HEK293 (cell line): ENCODE results near the gene GAGE13.
A peak's percentile ranks its signal among the peaks of the same experiment; 100 is the strongest.
"Not testable (repeated sequence)": the region's sequence is repeated elsewhere in the genome, so short reads cannot be mapped to it uniquely, and the experiment has no call there.

Experiments
- CTCF ChIA-PET: fragments of 350-600 bp; formaldehyde crosslinking; extraction: SDS; loops from one replicate; lab custom pipeline; 2021; ENCODE audit warnings: antibody characterized with exemption; lab: Yijun Ruan, JAX
- POLR2A ChIA-PET: fragments of 300-600 bp; formaldehyde crosslinking; extraction: SDS; loops from one replicate; lab custom pipeline; 2020; ENCODE audit warnings: antibody characterized with exemption, inconsistent platforms; lab: Yijun Ruan, JAX
- H3K27ac ChIP-seq: fragments of 200-500 bp; sonication (Bioruptor generic); 2 replicates; pipeline ENCODE4 v1.5.1; 2014; ENCODE audit warnings: low read depth, low read length, control low read depth, inconsistent platforms; ENCODE audit errors: extremely low read depth
- H3K36me3 ChIP-seq, 2 experiments: fragments of 200-500 bp in 1 of 2; sonication (Bioruptor generic) in 1 of 2; 1 replicate in 1 of 2; 2 replicates in 1 of 2; pipeline ENCODE4 v1.5.1; 2014 to 2017; ENCODE audit warnings: inconsistent platforms in 2 of 2, low read length in 2 of 2; ENCODE audit not compliant: control insufficient read depth in 2 of 2, insufficient read depth in 1 of 2
- H3K4me1 ChIP-seq: fragments of 200-500 bp; sonication (Bioruptor generic); 2 replicates; pipeline ENCODE4 v1.5.1; 2014; ENCODE audit warnings: mild to moderate bottlenecking, low read length, inconsistent platforms; ENCODE audit not compliant: control insufficient read depth, insufficient read depth
- H3K4me3 ChIP-seq: 2 replicates; pipeline ENCODE4 v1.5.1; 2011; ENCODE audit warnings: low read depth, mild to moderate bottlenecking, control low read depth, low read length, moderate library complexity
- H3K9me3 ChIP-seq: fragments of 200-500 bp; sonication (Bioruptor generic); 2 replicates; pipeline ENCODE4 v1.5.1; 2014; ENCODE audit warnings: low read depth, low read length, inconsistent platforms; ENCODE audit not compliant: control insufficient read depth, insufficient read depth
- EGR2 ChIP-seq: fragments of 450-650 bp; formaldehyde crosslinking; IDR thresholded peaks from 2 replicates; pipeline ENCODE4 v1.5.1; 2016; ENCODE audit warnings: low read depth, missing biosample characterization, missing genetic modification characterization
- FEZF1 ChIP-seq: fragments of 450-650 bp; formaldehyde crosslinking; IDR thresholded peaks from 2 replicates; pipeline ENCODE4 v1.5.1; 2016; ENCODE audit warnings: missing biosample characterization, missing genetic modification characterization
- GLIS2 ChIP-seq: fragments of 450-650 bp; formaldehyde crosslinking; IDR thresholded peaks from 2 replicates; pipeline ENCODE4 v1.5.1; 2016; ENCODE audit warnings: missing biosample characterization, missing genetic modification characterization
- KLF16 ChIP-seq: fragments of 450-650 bp; formaldehyde crosslinking; IDR thresholded peaks from 2 replicates; pipeline ENCODE4 v1.5.1; 2017; ENCODE audit warnings: missing biosample characterization, missing genetic modification characterization
- PRDM1 ChIP-seq: fragments of 450-650 bp; formaldehyde crosslinking; IDR thresholded peaks from 2 replicates; pipeline ENCODE4; 2016; ENCODE audit warnings: missing biosample characterization, missing genetic modification characterization
- REPIN1 ChIP-seq: fragments of 450-650 bp; formaldehyde crosslinking; IDR thresholded peaks from 2 replicates; pipeline ENCODE4 v1.5.1; 2017; ENCODE audit warnings: missing biosample characterization, missing genetic modification characterization, low read depth
- ZFHX2 ChIP-seq: fragments of 450-650 bp; formaldehyde crosslinking; conservative IDR thresholded peaks from 2 replicates; pipeline ENCODE4 v1.5.1; 2016; ENCODE audit warnings: missing biosample characterization, missing genetic modification characterization
- ZFP37 ChIP-seq: fragments of 450-650 bp; formaldehyde crosslinking; IDR thresholded peaks from 2 replicates; pipeline ENCODE4 v1.5.1; 2016; ENCODE audit warnings: missing biosample characterization, missing genetic modification characterization
- ZNF16 ChIP-seq: fragments of 450-650 bp; formaldehyde crosslinking; IDR thresholded peaks from 2 replicates; pipeline ENCODE4 v1.5.1; 2016; ENCODE audit warnings: low read depth, missing biosample characterization, missing genetic modification characterization
- ZNF211 ChIP-seq: fragments of 450-650 bp; formaldehyde crosslinking; IDR thresholded peaks from 2 replicates; pipeline ENCODE4 v1.5.1; 2016; ENCODE audit warnings: low read depth, missing biosample characterization, missing genetic modification characterization
- ZNF223 ChIP-seq: fragments of 450-650 bp; formaldehyde crosslinking; IDR thresholded peaks from 2 replicates; pipeline ENCODE4 v1.5.1; 2016; ENCODE audit warnings: missing biosample characterization, missing genetic modification characterization
- ZNF24 ChIP-seq: fragments of 450-650 bp; formaldehyde crosslinking; IDR thresholded peaks from 2 replicates; pipeline ENCODE4 v1.5.1; 2016; ENCODE audit warnings: missing biosample characterization, missing genetic modification characterization
- ZNF354C ChIP-seq: fragments of 450-650 bp; formaldehyde crosslinking; IDR thresholded peaks from 2 replicates; pipeline ENCODE4 v1.5.1; 2016; ENCODE audit warnings: missing biosample characterization, missing genetic modification characterization, low read depth, borderline replicate concordance
- ZNF423 ChIP-seq: fragments of 450-650 bp; formaldehyde crosslinking; IDR thresholded peaks from 2 replicates; pipeline ENCODE4 v1.5.1; 2016; ENCODE audit warnings: missing biosample characterization, missing genetic modification characterization
- ZNF560 ChIP-seq: fragments of 450-650 bp; formaldehyde crosslinking; IDR thresholded peaks from 2 replicates; pipeline ENCODE4 v1.5.1; 2017; ENCODE audit warnings: missing biosample characterization, missing genetic modification characterization, borderline replicate concordance
- ZNF777 ChIP-seq: fragments of 450-650 bp; formaldehyde crosslinking; IDR thresholded peaks from 2 replicates; pipeline ENCODE4 v1.5.1; 2017; ENCODE audit warnings: missing biosample characterization, missing genetic modification characterization, borderline replicate concordance
- TF ChIP-seq, protein P1 (sequence below): IDR thresholded peaks from 2 replicates; pipeline ENCODE4 v1.6.1; 2011; ENCODE audit warnings: mild to moderate bottlenecking, low read depth, low read length, borderline replicate concordance
- TF ChIP-seq, protein P2 (sequence below): fragments of 450-650 bp; formaldehyde crosslinking; IDR thresholded peaks from 2 replicates; pipeline ENCODE4 v1.5.1; 2016; ENCODE audit warnings: missing biosample characterization, missing genetic modification characterization

GAGE13 gene

DNA sequence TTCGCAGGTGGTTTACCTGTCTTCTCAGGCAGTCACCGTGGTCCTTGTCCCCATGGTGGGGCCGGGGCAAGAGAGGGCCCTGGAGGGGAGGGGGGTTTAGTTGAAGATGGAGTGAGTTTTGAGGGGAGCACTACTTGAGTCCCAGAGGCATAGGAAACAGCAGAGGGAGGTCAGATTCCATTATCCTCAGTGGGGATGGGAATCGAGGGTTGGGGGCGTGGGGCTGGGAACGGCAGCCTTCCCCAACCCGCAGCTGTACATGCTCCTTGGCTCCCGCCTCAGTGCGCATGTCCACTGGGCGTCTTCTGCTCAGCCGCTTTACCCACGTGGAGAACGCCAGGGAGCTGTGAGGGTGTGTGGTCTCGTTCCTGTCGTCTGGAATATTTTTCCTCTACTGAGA is 28.0 kb upstream of the GAGE13 start, which contains the start of gene GAGE10:
Gene GAGE10 (plus strand): TSS at position 301 of the 400 bp plus-strand sequence. CDS start 1,214 bp downstream, outside the sequence.
- Histone ChIP-seq H3K4me3 (no peak within 1 kb of the TSS), H3K9me3 (no peaks in the 10 kb centered on the region), H3K27ac (no peak within 1 kb of the TSS), H3K4me1 (no peaks in the 10 kb centered on the region), H3K36me3 (no peaks in the 10 kb centered on the region)
- POLR2A ChIA-PET, result no interaction called here
- CTCF ChIA-PET, result no interaction called here
- no peak for TF ChIP-seq ZNF423 (tag by site-specific recombination)
- no peak for TF ChIP-seq ZNF560 (tag by site-specific recombination)
- TF ChIP-seq, protein P1, sequence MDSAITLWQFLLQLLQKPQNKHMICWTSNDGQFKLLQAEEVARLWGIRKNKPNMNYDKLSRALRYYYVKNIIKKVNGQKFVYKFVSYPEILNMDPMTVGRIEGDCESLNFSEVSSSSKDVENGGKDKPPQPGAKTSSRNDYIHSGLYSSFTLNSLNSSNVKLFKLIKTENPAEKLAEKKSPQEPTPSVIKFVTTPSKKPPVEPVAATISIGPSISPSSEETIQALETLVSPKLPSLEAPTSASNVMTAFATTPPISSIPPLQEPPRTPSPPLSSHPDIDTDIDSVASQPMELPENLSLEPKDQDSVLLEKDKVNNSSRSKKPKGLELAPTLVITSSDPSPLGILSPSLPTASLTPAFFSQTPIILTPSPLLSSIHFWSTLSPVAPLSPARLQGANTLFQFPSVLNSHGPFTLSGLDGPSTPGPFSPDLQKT, result no peak
- TF ChIP-seq, protein P2, sequence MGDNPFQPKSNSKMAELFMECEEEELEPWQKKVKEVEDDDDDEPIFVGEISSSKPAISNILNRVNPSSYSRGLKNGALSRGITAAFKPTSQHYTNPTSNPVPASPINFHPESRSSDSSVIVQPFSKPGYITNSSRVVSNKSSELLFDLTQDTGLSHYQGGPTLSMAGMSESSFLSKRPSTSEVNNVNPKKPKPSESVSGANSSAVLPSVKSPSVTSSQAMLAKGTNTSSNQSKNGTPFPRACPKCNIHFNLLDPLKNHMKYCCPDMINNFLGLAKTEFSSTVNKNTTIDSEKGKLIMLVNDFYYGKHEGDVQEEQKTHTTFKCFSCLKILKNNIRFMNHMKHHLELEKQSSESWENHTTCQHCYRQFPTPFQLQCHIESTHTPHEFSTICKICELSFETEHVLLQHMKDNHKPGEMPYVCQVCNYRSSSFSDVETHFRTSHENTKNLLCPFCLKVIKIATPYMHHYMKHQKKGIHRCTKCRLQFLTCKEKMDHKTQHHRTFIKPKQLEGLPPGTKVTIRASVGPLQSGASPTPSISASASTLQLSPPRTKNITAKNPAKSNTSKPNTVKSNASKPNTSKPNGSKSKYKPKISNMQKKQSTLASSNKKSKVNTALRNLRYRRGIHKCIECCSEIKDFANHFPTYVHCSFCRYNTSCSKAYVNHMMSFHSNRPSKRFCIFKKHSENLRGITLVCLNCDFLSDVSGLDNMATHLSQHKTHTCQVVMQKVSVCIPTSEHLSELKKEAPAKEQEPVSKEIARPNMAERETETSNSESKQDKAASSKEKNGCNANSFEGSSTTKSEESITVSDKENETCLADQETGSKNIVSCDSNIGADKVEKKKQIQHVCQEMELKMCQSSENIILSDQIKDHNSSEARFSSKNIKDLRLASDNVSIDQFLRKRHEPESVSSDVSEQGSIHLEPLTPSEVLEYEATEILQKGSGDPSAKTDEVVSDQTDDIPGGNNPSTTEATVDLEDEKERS (tag by site-specific recombination), result no peak

DNA sequence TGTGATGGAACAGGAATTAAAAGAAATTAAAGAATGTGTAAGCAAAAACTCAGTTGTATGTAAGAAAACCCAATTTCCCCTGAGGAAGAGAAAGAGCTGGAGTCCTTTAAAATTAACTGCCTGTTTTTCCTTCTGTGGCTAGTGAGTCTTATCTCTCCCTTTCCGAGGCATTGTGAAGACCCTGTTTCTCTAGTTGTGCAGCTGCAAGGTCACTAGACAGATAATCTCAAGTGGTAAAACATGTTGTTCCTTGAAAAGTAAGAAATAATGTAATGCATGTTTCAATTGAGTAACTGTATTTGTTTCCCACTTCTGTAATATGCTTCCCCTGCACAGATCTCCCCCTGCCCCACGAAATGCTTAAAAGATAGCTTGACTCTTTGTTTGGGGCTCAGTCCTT is 23.6 kb upstream of the GAGE13 start:
- CTCF ChIA-PET, result interaction anchor here (0.9 kb wide), 1 partner anchor 16 kb away, joined by 4 read pairs; no protein-coding TSS in a partner anchor
- H3K36me3 ChIP-seq, H3K4me3 ChIP-seq, H3K27ac ChIP-seq, H3K9me3 ChIP-seq, H3K4me1 ChIP-seq, POLR2A ChIA-PET: not testable (repeated sequence)

DNA sequence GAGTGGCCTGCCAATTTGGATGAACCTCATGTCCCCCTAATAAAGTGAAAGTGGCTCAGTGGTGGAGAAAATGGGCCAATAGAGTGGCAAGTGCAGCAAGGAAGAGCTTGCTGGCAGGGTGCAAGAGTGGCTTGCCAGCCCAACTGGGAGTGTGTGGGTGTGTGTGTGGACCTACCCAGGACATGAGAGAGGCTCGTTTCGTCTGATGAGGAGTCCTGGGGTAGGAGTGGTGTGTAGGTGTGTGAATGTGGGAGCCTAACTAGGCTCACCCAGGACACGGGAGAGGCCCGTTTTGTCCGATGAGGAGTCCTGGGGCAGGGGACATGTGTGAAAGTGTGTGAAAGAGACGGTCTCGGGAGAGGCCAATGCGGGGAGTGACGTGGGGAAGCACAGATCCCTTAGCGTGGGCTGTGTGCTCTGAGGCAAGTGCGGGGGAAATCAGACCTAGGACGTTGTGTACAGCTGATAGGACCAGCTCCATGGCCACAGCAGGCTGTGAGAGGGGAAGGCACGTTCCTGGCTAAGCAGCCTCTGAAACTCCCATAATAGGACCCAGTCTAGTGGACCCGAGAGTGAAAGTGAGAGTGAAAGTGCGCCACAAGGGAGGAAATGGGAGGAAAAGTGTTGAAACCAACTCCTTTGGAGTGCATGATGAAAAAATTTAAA is 22.6 kb upstream of the GAGE13 start:
- Histone ChIP-seq H3K27ac (no peak overlapping the region), H3K36me3 (no peaks in the 10 kb centered on the region)
- CTCF ChIA-PET, result interaction anchor here (0.9 kb wide), 1 partner anchor 17 kb away, joined by 4 read pairs; no protein-coding TSS in a partner anchor

DNA sequence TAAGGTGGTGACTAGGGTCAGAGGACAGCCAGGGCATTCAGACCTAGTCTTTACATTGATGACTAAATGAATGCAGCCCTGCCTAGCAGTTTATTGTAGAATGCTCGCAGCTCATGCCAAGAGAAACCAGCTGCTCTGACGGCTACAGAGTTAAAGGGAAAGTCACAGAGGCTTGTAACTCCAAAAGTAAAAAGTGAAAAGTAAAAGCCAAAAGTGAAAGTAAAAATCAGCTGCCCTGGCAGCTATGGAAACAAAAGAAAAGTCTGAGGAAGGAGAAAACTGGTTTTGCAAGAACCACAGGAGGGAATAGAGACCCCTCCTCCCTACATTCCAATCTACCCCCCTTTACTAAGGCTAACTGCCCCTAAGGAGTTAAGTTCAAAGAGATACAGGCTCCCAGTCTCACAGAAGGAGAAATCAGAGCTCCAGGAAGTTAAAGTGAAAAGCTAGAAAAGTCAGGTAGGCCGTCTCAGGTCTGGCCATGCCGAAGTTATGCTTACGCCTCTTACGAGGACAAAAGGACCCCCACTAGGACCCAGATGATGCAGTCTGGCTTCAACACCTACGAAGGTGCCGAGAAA is 21.9 kb upstream of the GAGE13 start:
- ChIA-PET POLR2A (no interaction called here), CTCF (interaction anchor here (0.7 kb wide), 1 partner anchor 310 kb away, joined by 3 read pairs; no protein-coding TSS in a partner anchor)
- no peak overlapping the region for H3K4me3 ChIP-seq
- TF ChIP-seq PRDM1 (tag by site-specific recombination), result peak; percentile 45; the same call in 1 of the 2 replicates
- no peak for TF ChIP-seq ZNF24 (tag by site-specific recombination)
- H3K36me3 ChIP-seq, result no peaks in the 10 kb centered on the region
- no peak overlapping the region for H3K27ac ChIP-seq
- H3K4me1 ChIP-seq, result no peaks in the 10 kb centered on the region
- no peaks in the 10 kb centered on the region for H3K9me3 ChIP-seq

More for the DNA sequence above, 22.6 kb upstream of the GAGE13 start:
- no peaks in the 10 kb centered on the region for H3K4me1 ChIP-seq
- no peaks in the 10 kb centered on the region for H3K9me3 ChIP-seq
- POLR2A ChIA-PET, result no interaction called here
- H3K4me3 ChIP-seq, result no peak overlapping the region
- TF ChIP-seq EGR2 (tag by site-specific recombination), result peak; percentile 48; the same call in 1 of the 2 replicates
- no peak for TF ChIP-seq ZFP37 (tag by site-specific recombination)
- no peak for TF ChIP-seq ZNF223 (tag by site-specific recombination)
- TF ChIP-seq ZNF16 (tag by site-specific recombination), result no peak
- no peak for TF ChIP-seq ZNF354C (tag by site-specific recombination)
- TF ChIP-seq KLF16 (tag by site-specific recombination), result no peak
- TF ChIP-seq GLIS2, result no peak
- TF ChIP-seq ZFHX2 (tag by site-specific recombination), result peak; percentile 60
- peak; percentile 6 for TF ChIP-seq PRDM1 (tag by site-specific recombination)
- TF ChIP-seq REPIN1, result no peak
- no peak for TF ChIP-seq ZNF777 (tag by site-specific recombination)
- no peak for TF ChIP-seq FEZF1 (tag by site-specific recombination)
- TF ChIP-seq ZNF211 (tag by site-specific recombination), result no peak
